BJ (cell line): ENCODE data around the gene CENPF. TPM values are rescaled to one million over a fixed set of nuclear protein-coding genes. Genes with fewer than 3 reads are reported as not detected.
"Not testable (repeated sequence)": the region's sequence is repeated elsewhere in the genome, so short reads cannot be mapped to it uniquely, and the experiment has no call there.

Experiments
- CTCF ChIA-PET: fragments of 350-600 bp; formaldehyde crosslinking; extraction: SDS; loops from one replicate; lab custom pipeline; 2021; ENCODE audit warnings: antibody characterized with exemption, inconsistent platforms; lab: Yijun Ruan, JAX
- POLR2A ChIA-PET: fragments of 300-600 bp; sonication (Branson Sonifier 250); formaldehyde crosslinking; extraction: SDS; loops from one replicate; lab custom pipeline; 2021; ENCODE audit warnings: antibody characterized with exemption; lab: Charles Lee
- DNase-seq: peaks from one replicate; pipeline ENCODE4 v3.0.0-alpha.2; 2011; ENCODE audit warnings: low read depth
- H3K27me3 ChIP-seq: 2 replicates; pipeline ENCODE4 v1.6.0; 2011; ENCODE audit warnings: low read length; ENCODE audit not compliant: control insufficient read depth, insufficient read depth
- H3K36me3 ChIP-seq: 2 replicates; pipeline ENCODE4 v1.5.1; 2011; ENCODE audit warnings: low read length; ENCODE audit not compliant: control insufficient read depth, insufficient read depth
- H3K4me3 ChIP-seq: 2 replicates; pipeline ENCODE4 v1.5.1; 2011; ENCODE audit warnings: low read depth, mild to moderate bottlenecking, control low read depth, low read length
- polyA plus RNA-seq: library from polyadenylated mRNA; depleted of rRNA; stranded (reverse); fragments of >200 nt; gene quantifications from 2 replicates; pipeline ENCODE4 v1.2.3, GENCODE V29; 2011
- TF ChIP-seq, protein P1 (sequence below): IDR thresholded peaks from 2 replicates; pipeline ENCODE4 v1.5.1; 2011; ENCODE audit warnings: low read depth, mild to moderate bottlenecking, control low read depth, inconsistent platforms, low read length, moderate library complexity; ENCODE audit not compliant: insufficient read depth

CENPF gene
- polyA plus RNA-seq, 1 experiment = 10.9 TPM

DNA sequence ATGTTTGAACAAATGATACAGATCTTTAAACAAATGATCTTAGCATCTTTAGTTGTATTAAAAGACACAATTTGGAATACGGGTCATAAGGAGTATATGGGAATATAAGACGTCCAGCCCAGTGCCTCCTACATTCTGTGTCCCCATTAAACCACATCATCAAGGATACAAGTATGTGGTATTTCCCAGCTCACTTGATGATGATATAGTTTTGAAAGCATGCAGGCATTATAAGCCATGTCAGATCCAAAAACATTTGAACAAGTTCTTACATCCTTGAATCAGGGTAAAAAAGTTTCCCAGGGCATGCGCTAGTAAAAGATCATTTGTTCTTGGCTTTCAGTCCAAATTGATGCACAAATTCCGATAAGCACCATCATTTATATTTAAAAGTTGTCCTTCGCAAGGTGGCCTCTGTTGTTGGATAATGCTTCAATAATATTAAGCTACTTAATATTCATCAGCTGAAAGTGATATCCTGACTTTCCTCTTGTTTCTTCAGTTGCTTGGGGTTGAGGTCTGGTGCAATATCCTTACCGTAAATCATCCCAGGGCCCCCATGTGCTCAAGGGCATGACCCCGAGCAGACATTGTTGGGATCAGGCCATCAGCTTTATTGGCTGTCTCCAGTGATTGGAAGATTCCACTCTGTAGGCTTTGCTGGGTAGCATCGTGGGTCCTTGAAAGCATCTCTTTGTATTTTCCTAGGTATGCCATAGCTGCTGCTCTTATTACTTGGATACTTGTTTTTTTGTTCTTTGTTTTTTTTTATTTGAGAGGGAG, 61.8 kb downstream of the CENPF start:
- DNase-seq = no peak
- H3K36me3 ChIP-seq = no peaks in the 10 kb centered on the region; the same call in 1 of the 2 replicates
- POLR2A ChIA-PET = no interaction called here
- CTCF ChIA-PET = interaction anchor here (0.6 to 1.2 kb wide), 4 partner anchors 12 to 859 kb away, joined by 3 to 4 read pairs (median 4); no protein-coding TSS in a partner anchor
- no peaks in the 10 kb centered on the region for H3K27me3 ChIP-seq
- TF ChIP-seq, protein P1, sequence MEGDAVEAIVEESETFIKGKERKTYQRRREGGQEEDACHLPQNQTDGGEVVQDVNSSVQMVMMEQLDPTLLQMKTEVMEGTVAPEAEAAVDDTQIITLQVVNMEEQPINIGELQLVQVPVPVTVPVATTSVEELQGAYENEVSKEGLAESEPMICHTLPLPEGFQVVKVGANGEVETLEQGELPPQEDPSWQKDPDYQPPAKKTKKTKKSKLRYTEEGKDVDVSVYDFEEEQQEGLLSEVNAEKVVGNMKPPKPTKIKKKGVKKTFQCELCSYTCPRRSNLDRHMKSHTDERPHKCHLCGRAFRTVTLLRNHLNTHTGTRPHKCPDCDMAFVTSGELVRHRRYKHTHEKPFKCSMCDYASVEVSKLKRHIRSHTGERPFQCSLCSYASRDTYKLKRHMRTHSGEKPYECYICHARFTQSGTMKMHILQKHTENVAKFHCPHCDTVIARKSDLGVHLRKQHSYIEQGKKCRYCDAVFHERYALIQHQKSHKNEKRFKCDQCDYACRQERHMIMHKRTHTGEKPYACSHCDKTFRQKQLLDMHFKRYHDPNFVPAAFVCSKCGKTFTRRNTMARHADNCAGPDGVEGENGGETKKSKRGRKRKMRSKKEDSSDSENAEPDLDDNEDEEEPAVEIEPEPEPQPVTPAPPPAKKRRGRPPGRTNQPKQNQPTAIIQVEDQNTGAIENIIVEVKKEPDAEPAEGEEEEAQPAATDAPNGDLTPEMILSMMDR = no peak
- H3K4me3 ChIP-seq = no peak overlapping the region

DNA sequence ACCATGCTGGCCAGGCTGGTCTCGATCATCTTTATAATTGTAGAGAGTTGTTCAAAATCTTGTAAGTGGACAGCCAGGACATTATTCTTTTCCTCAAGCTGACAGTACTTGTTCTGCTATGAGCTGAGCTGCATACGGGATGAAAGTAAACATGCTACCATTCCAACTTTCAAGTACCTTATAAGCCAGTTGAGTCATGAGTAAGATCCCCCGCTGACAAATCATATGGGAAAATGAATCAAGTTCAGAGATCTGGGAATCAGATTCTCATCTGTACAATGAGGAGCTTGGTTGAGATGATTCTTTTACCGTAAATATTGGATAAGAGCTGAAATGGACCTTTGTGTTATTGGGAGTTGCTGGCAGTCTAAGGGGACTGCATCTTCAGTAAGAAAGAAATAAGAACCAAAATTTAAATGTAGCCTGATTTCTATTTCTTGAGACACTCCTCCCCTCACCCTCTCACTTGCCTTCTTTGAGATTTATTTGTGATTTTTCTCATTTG, 62.7 kb downstream of the CENPF start:
- POLR2A ChIA-PET = no interaction called here
- Histone ChIP-seq H3K27me3 (no peaks in the 10 kb centered on the region), H3K36me3 (no peaks in the 10 kb centered on the region; the same call in 1 of the 2 replicates), H3K4me3 (no peak overlapping the region)
- CTCF ChIA-PET = interaction anchor here (0.6 to 1.2 kb wide), 2 partner anchors 23 to 481 kb away, joined by 3 to 4 read pairs; no protein-coding TSS in a partner anchor
- DNase-seq = no peak
- TF ChIP-seq, protein P1 = no peak

DNA sequence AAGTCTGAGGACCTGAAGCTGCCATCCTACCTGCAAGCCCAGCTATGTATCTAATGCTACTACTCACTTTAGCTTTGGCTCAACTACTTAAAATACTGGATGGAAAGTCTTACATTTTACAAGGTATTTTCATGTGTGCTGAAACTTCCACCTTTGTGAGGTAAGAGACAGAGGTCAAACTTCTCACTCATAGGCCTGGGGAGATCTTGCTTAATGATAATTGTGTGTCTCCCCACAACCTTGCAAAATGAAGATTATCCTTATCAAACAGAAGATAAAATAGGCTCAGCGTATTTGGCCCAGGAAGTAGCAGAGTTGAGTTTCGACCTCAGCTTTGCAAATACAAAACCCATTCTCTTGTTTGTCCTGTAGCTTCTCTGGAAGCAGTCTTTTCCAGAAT, 63.7 kb downstream of the CENPF start:
- Histone ChIP-seq H3K4me3 (no peak overlapping the region), H3K36me3 (no peaks in the 10 kb centered on the region; the same call in 1 of the 2 replicates), H3K27me3 (no peaks in the 10 kb centered on the region)
- no peak for DNase-seq
- ChIA-PET CTCF (interaction anchor here (0.6 kb wide), 1 partner anchor 338 kb away, joined by 3 read pairs; no protein-coding TSS in a partner anchor), POLR2A (no interaction called here)
- TF ChIP-seq, protein P1 = no peak

DNA sequence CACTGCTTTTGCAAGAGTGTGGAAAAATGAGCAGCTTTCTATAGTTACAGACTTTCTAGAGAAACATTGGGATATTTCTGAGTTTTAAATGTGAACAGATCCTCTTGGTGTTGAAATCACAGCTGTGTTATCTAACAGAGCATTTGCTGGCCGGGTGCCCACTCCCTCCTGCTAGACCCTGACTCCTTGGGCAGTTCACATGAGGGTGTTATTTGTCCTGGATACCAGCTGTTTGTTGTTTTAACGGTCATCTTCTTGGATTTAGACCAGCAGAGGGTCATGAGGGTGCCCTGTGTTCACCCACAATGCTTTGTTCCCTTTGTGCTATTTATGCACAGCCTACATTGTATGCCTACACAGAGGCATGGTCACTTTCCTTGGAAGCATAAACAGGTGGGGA, 67.1 kb downstream of the CENPF start:
- CTCF ChIA-PET = interaction anchor here (1.6 to 2.5 kb wide), 2 partner anchors 10 to 21 kb away, joined by 5 to 7 read pairs; no protein-coding TSS in a partner anchor
- POLR2A ChIA-PET = no interaction called here
- H3K36me3 ChIP-seq = no peaks in the 10 kb centered on the region; the same call in 1 of the 2 replicates

DNA sequence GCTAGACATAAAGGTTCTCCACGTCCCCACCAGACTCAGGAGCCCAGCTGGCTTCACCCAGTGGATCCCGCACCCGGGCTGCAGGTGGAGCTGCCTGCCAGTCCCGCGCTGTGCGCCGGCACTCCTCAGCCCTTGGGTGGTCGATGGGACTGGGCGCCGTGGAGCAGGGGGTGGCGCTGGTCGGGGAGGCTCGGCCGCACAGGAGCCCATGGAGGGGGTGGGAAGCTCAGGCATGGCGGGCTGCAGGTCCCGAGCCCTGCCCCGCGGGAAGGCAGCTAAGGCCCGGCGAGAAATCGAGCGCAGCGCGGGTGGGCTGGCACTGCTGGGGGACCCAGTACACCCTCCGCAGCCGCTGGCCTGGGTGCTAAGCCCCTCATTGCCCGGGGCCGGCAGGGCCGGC, 70.0 kb downstream of the CENPF start:
- H3K27me3 ChIP-seq, H3K4me3 ChIP-seq, DNase-seq, H3K36me3 ChIP-seq, POLR2A ChIA-PET: not testable (repeated sequence)
- CTCF ChIA-PET = interaction anchor here (0.7 kb wide), 1 partner anchor 36 kb away, joined by 3 read pairs; no protein-coding TSS in a partner anchor

More for the DNA sequence above, 67.1 kb downstream of the CENPF start:
- Histone ChIP-seq H3K4me3 (no peak overlapping the region), H3K27me3 (no peaks in the 10 kb centered on the region)
- TF ChIP-seq, protein P1 = no peak
- no peak for DNase-seq
